Psoas muscle (tissue), 7 donors: ENCODE measurements around the gene WDR41. TPM values are rescaled to one million over a fixed set of nuclear protein-coding genes. Genes with fewer than 3 reads are reported as not detected.

Experiments used
- polyA plus RNA-seq, 3 donors: library from polyadenylated mRNA; stranded (reverse); fragments of 200-250 nt; gene quantifications; one replicate each; pipeline ENCODE4 v1.2.3, GENCODE V29; 2013
- total RNA-seq, 4 donors: library from RNA; stranded (reverse); fragmentation: NEBNext Ultra II Directional in 2 of 4; extraction: Animal tissue kit (Norgen Biotek cat#: 25700) in 2 of 4; gene quantifications; one replicate each; pipeline versions ENCODE4 v1.2.1 to v1.2.4, GENCODE V29; 2021 to 2023
- donor health status: healthy with polysubstance abuse.
- donor health status: DM: no; HTN: no; CAD: no; lungs with moderate emphysema.
- donor health status: Bipolar disorder and iron deficiency.
- donor health status: healthy.
- donor health status: DM: no; HTN: no; CAD: no.
- donor health status: DM: no; HTN: no; CAD: no.
- donor health status: DM: yes; HTN: yes; CAD: no.

The WDR41 gene
- total and polyA plus RNA-seq, 7 donors: 17.1 to 32.2 (median 26.6) TPM

Other genes starting within 250 kb of the WDR41 start
- not detected for gene OTP, start 146.4 kb upstream of the WDR41 start, total RNA-seq
- gene OTP, start 146.4 kb upstream of the WDR41 start, polyA plus RNA-seq: under 1 TPM in 1 of 3 donors, not detected in 2; 0.01 TPM